ENCODE results near the gene DCTN1. TPM values are rescaled to one million over a fixed set of nuclear protein-coding genes. Genes with fewer than 3 reads are reported as not detected.
A peak's percentile ranks its signal among the peaks of the same experiment; 100 is the strongest.

The DCTN1 gene
- total RNA-seq, 1 donor, result 177 TPM

DNA sequence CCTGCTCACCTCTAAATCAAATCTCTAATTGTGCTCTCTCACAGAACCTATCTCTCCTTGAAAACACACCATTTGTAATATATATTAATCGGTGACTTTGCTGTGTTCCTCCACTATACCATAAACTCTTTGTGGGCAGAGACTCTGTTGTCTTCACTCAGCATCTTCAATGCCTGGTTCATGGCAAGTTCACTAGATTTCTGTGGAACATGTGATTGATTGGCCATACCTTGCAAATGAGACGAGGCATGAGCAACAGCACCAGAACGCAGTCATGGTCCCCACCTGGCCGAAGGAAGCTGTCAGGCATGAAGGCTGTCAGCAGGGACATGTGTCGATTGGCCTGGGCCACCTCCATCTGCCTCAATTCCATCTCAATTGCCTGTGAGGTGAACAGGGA, 11.6 kb downstream of the DCTN1 start:
- Histone ChIP-seq H3K36me3 (ENCODE audit: insufficient read depth, low read length) (peaks cover 82% of the 10 kb centered on the region), H4K20me1 (ENCODE audit: insufficient read depth, low read length) (peaks cover 13% of the 10 kb centered on the region), H3K79me2 (ENCODE audit: insufficient read depth, low read length) (peaks cover 17% of the 10 kb centered on the region), H3K4me1 (ENCODE audit: insufficient read depth, low read length) (peaks cover 6% of the 10 kb centered on the region), H3K9me3 (ENCODE audit: low read depth, low read length) (no peaks in the 10 kb centered on the region), H3K4me2 (ENCODE audit: insufficient read depth, low read length) (no peak overlapping the region), H3K27ac (ENCODE audit: low read depth, low read length) (no peak overlapping the region), H2AFZ (ENCODE audit: low read length) (no peak overlapping the region), H3K4me3 (ENCODE audit: insufficient read depth, low read length) (no peak overlapping the region), H3K27me3 (ENCODE audit: insufficient read depth, low read length) (no peaks in the 10 kb centered on the region)
- peak; percentile 52 for DNase-seq (ENCODE audit: insufficient read length, low spot score, missing footprints)
- TF ChIP-seq, protein P1, sequence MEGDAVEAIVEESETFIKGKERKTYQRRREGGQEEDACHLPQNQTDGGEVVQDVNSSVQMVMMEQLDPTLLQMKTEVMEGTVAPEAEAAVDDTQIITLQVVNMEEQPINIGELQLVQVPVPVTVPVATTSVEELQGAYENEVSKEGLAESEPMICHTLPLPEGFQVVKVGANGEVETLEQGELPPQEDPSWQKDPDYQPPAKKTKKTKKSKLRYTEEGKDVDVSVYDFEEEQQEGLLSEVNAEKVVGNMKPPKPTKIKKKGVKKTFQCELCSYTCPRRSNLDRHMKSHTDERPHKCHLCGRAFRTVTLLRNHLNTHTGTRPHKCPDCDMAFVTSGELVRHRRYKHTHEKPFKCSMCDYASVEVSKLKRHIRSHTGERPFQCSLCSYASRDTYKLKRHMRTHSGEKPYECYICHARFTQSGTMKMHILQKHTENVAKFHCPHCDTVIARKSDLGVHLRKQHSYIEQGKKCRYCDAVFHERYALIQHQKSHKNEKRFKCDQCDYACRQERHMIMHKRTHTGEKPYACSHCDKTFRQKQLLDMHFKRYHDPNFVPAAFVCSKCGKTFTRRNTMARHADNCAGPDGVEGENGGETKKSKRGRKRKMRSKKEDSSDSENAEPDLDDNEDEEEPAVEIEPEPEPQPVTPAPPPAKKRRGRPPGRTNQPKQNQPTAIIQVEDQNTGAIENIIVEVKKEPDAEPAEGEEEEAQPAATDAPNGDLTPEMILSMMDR (IDR thresholded peaks at IDR 0.05; ENCODE audit: extremely low read depth, low read depth, low read length), result no peak

DNA sequence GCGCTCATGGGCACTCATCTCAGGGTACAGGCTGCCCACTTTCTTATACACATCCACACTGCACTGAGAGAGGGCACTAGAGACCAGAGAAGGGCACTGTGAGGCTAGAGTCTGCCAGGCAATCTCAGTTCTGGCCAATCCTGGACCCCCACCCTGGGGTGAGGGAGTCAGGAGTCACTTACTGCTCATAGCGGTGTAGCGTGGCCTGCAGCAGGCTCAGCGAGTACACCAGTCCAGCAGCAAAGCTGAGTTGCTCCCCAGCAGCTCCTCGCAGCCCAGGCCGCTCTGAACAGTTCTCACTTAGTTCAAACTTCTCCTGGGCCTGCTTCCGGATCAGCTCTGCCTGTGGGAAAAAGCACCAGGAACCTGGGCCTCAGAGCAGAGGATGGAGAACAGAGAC, 12.3 kb downstream of the DCTN1 start:
- Histone ChIP-seq H2AFZ (ENCODE audit: low read length) (no peak overlapping the region), H3K79me2 (ENCODE audit: insufficient read depth, low read length) (peaks cover 11% of the 10 kb centered on the region), H4K20me1 (ENCODE audit: insufficient read depth, low read length) (peaks cover 8% of the 10 kb centered on the region), H3K27me3 (ENCODE audit: insufficient read depth, low read length) (no peaks in the 10 kb centered on the region), H3K4me2 (ENCODE audit: insufficient read depth, low read length) (no peak overlapping the region), H3K4me3 (ENCODE audit: insufficient read depth, low read length) (no peak overlapping the region), H3K4me1 (ENCODE audit: insufficient read depth, low read length) (peaks cover under 1% of the 10 kb centered on the region), H3K9me3 (ENCODE audit: low read depth, low read length) (no peaks in the 10 kb centered on the region), H3K27ac (ENCODE audit: low read depth, low read length) (no peak overlapping the region), H3K36me3 (ENCODE audit: insufficient read depth, low read length) (peaks cover 88% of the 10 kb centered on the region)
- TF ChIP-seq, protein P1 (IDR thresholded peaks at IDR 0.05; ENCODE audit: extremely low read depth, low read depth, low read length), result no peak
- DNase-seq (ENCODE audit: insufficient read length, low spot score, missing footprints), result peak; percentile 59

DNA sequence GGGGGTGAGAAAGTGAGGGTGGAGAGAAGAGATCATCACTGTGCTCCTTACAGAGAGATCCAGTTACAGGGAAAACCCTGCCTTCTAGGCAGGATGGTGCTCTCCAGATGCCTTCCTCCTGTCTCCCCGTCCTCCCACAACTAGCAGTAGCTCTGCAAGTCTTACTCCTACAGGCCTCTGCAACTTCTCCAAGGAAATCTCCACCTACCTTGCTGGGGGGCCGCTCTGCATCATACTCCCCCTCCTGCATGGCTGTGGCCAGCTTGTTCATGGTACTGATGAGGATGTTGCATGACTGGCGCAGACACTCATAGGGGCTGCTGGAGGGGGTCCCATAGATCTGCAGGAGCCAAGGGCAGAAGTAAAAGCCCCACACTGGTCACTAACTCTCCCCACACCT, 14.1 kb downstream of the DCTN1 start:
- TF ChIP-seq, protein P1 (IDR thresholded peaks at IDR 0.05; ENCODE audit: extremely low read depth, low read depth, low read length), result no peak
- Histone ChIP-seq H3K79me2 (ENCODE audit: insufficient read depth, low read length) (no peaks in the 10 kb centered on the region), H3K4me1 (ENCODE audit: insufficient read depth, low read length) (no peaks in the 10 kb centered on the region), H3K27me3 (ENCODE audit: insufficient read depth, low read length) (no peaks in the 10 kb centered on the region), H4K20me1 (ENCODE audit: insufficient read depth, low read length) (no peaks in the 10 kb centered on the region), H3K36me3 (ENCODE audit: insufficient read depth, low read length) (peaks cover 93% of the 10 kb centered on the region), H2AFZ (ENCODE audit: low read length) (no peak overlapping the region), H3K27ac (ENCODE audit: low read depth, low read length) (no peak overlapping the region), H3K9me3 (ENCODE audit: low read depth, low read length) (no peaks in the 10 kb centered on the region), H3K4me2 (ENCODE audit: insufficient read depth, low read length) (no peak overlapping the region), H3K4me3 (ENCODE audit: insufficient read depth, low read length) (no peak overlapping the region)
- DNase-seq (ENCODE audit: insufficient read length, low spot score, missing footprints), result no peak

DNA sequence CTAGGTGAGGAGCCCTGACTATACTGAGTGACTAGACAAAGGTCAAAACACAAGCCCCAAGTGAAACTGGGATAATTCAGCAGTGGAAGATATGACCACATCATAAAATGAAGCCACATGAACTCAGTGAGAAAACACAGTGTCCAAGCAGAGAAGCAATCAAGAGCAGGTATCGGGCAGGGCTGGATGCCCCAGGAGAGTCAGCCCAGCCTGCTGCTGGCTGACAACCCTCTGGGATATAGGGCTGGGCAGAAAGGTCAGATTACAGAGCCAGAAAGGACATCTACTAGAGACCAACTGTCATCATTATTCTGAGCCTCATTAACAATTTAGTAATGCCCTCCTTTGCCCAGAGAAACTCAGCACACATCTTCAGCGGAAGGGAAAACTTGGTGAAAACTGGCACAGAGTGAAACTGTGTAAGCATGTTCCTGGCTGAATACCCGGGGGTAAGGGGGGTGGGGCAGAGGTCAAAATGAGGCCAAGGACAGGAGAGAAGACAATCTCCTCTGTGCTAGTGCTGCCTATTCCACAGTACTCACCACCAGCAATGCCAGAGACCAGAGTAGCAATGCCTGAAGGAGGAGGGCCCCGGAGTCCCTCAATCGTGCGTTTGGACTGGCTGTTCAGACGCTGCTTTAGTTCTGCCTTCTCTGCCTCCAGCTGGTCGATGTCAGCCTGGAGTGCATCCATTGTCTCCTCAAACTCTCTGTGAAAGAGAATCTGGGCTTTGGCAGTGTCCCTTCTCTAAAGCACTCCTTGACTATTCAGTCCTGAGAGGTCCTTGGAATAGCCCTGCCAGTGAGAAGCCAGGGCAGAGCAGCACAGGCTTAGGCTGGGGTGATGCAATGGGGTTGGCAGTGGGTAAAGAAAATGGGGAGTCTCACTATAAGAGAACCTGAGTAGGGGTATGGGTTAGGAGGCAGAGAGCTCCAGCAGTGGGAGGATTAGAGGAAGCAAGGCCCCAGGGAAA, 15.3 kb downstream of the DCTN1 start:
- TF ChIP-seq, protein P1 (IDR thresholded peaks at IDR 0.05; ENCODE audit: extremely low read depth, low read depth, low read length), result no peak
- peaks cover 92% of the 10 kb centered on the region for H3K36me3 ChIP-seq (ENCODE audit: insufficient read depth, low read length)
- no peaks in the 10 kb centered on the region for H3K27me3 ChIP-seq (ENCODE audit: insufficient read depth, low read length)
- no peaks in the 10 kb centered on the region for H3K4me1 ChIP-seq (ENCODE audit: insufficient read depth, low read length)
- no peak overlapping the region for H3K27ac ChIP-seq (ENCODE audit: low read depth, low read length)
- DNase-seq (ENCODE audit: insufficient read length, low spot score, missing footprints), result peak; percentile 36
- H3K79me2 ChIP-seq (ENCODE audit: insufficient read depth, low read length), result no peaks in the 10 kb centered on the region
- H3K4me2 ChIP-seq (ENCODE audit: insufficient read depth, low read length), result no peak overlapping the region
- no peaks in the 10 kb centered on the region for H4K20me1 ChIP-seq (ENCODE audit: insufficient read depth, low read length)
- no peaks in the 10 kb centered on the region for H3K9me3 ChIP-seq (ENCODE audit: low read depth, low read length)
- no peak overlapping the region for H3K4me3 ChIP-seq (ENCODE audit: insufficient read depth, low read length)
- no peak overlapping the region for H2AFZ ChIP-seq (ENCODE audit: low read length)
